Measurements from ENCODE around the gene KLHL17. TPM values are rescaled to one million over a fixed set of nuclear protein-coding genes. Genes with fewer than 3 reads are reported as not detected.

KLHL17 gene
- total RNA-seq, 6 experiments from 2014 or later = 12.2 to 17.5 (median 13.2) TPM

- H3K9me3 Mint-ChIP-seq = no peaks in the 10 kb centered on the region
- peak overlapping the region; percentile 82 for H3K27ac Mint-ChIP-seq
- peaks cover 7% of the 10 kb centered on the region for H3K27me3 Mint-ChIP-seq (ENCODE audit: insufficient read depth)
- peak; percentile 85 for DNase-seq
- H3K4me3 Mint-ChIP-seq = peak overlapping the region; percentile 78
- peaks cover 45% of the 10 kb centered on the region for H3K4me1 Mint-ChIP-seq (ENCODE audit: low read depth)
- peak; percentile 9; the same call in 1 of the 2 replicates for TF ChIP-seq CTCF (IDR thresholded peaks at IDR 0.05)
- no peaks in the 10 kb centered on the region for H3K36me3 Mint-ChIP-seq (ENCODE audit: low read depth)
Observed at GRCh38 chr1:941588-942383, 18.6 kb upstream of the KLHL17 start.

- Mint-ChIP-seq H3K27ac (no peak overlapping the region), H3K9me3 (no peaks in the 10 kb centered on the region), H3K4me3 (no peak overlapping the region), H3K36me3 (ENCODE audit: low read depth) (peaks cover 3% of the 10 kb centered on the region; the same call in 1 of the 2 replicates), H3K4me1 (ENCODE audit: low read depth) (peaks cover 45% of the 10 kb centered on the region), H3K27me3 (ENCODE audit: insufficient read depth) (peaks cover 5% of the 10 kb centered on the region)
- TF ChIP-seq CTCF (IDR thresholded peaks at IDR 0.05) = no peak
- DNase-seq = no peak
Observed at GRCh38 chr1:942411-942821, 18.0 kb upstream of the KLHL17 start.

GRCh38 chr1:942864-943533 lies 17.4 kb upstream of the KLHL17 start:
- Mint-ChIP-seq H3K27ac (peak overlapping the region; percentile 13; the same call in 1 of the 2 replicates), H3K36me3 (ENCODE audit: low read depth) (peaks cover 3% of the 10 kb centered on the region; the same call in 1 of the 2 replicates), H3K9me3 (no peaks in the 10 kb centered on the region), H3K4me3 (no peak overlapping the region), H3K27me3 (ENCODE audit: insufficient read depth) (peaks cover 5% of the 10 kb centered on the region), H3K4me1 (ENCODE audit: low read depth) (peaks cover 41% of the 10 kb centered on the region)
- no peak for TF ChIP-seq CTCF (IDR thresholded peaks at IDR 0.05)
- DNase-seq = peak; percentile 39

GRCh38 chr1:943545-944340 lies 16.6 kb upstream of the KLHL17 start:
- no peak overlapping the region for H3K4me3 Mint-ChIP-seq
- peaks cover 33% of the 10 kb centered on the region for H3K4me1 Mint-ChIP-seq (ENCODE audit: low read depth)
- H3K36me3 Mint-ChIP-seq (ENCODE audit: low read depth) = peaks cover 5% of the 10 kb centered on the region; the same call in 1 of the 2 replicates
- no peak for TF ChIP-seq CTCF (IDR thresholded peaks at IDR 0.05)
- H3K27ac Mint-ChIP-seq = no peak overlapping the region
- no peak for DNase-seq
- no peaks in the 10 kb centered on the region for H3K9me3 Mint-ChIP-seq
- H3K27me3 Mint-ChIP-seq (ENCODE audit: insufficient read depth) = peaks cover 5% of the 10 kb centered on the region
